GM12878 (cell line): ENCODE measurements around the gene ZNFX1. TPM values are rescaled to one million over a fixed set of nuclear protein-coding genes. Genes with fewer than 3 reads are reported as not detected.

Experiments
- ATAC-seq: fragments of 200-7000 bp; cut with Tn5 transposase; 3 replicates; pipeline ENCODE4 v1.9.1; 2020; ENCODE audit warnings: mild to moderate bottlenecking, moderate library complexity
- BruUV-seq: library from RNA; stranded (reverse); fragments of 400-500 nt; replicated peaks from 2 replicates; lab custom pipeline; 2021; lab: Mats Ljungman, UMichigan
- CTCF ChIA-PET: fragments of 300-600 bp; sonication (Branson Sonifier 250); formaldehyde crosslinking; extraction: SDS; loops from one replicate; lab custom pipeline; 2021; ENCODE audit warnings: inconsistent platforms; lab: Yijun Ruan, JAX
- POLR2A ChIA-PET: fragments of 350-600 bp; formaldehyde crosslinking; extraction: SDS; loops from one replicate; lab custom pipeline; 2021; ENCODE audit warnings: inconsistent platforms; lab: Charles Lee
- RAD21 ChIA-PET: fragments of 300-600 bp; sonication (Branson Sonifier 250); formaldehyde crosslinking; loops from one replicate; lab custom pipeline; 2023; ENCODE audit warnings: antibody characterized with exemption; ENCODE audit not compliant: unreplicated experiment; lab: Charles Lee
- SMC1A ChIA-PET: fragments of 300-600 bp; sonication (Branson Sonifier 250); formaldehyde crosslinking; loops from one replicate; lab custom pipeline; 2023; ENCODE audit not compliant: unreplicated experiment, uncharacterized antibody; lab: Charles Lee
- DNase-seq: peaks from one replicate; pipeline ENCODE4 v3.0.0-alpha.2; 2011; ENCODE audit warnings: low read depth, low spot score
- FAIRE-seq: peaks from 3 replicates; lab custom pipeline; 2011; peaks lifted over from hg19 to GRCh38; lab: Jason Lieb, UNC
- H2AFZ ChIP-seq: 2 replicates; pipeline ENCODE4 v1.6.0; 2011; ENCODE audit warnings: low read depth, low read length, control low read depth; ENCODE audit not compliant: control insufficient read depth
- H3K27ac ChIP-seq: 2 replicates; pipeline ENCODE4 v1.5.1; 2011; ENCODE audit warnings: control low read depth; ENCODE audit not compliant: control insufficient read depth, insufficient read depth
- H3K27me3 ChIP-seq, 2 experiments: replicated peaks in 1 of 2; 2 replicates each; pipeline versions ENCODE4 v1.6.0 to v1.6.1; 2011; ENCODE audit warnings: low read length in 1 of 2; ENCODE audit not compliant: control insufficient read depth in 2 of 2, insufficient read depth in 2 of 2
- H3K36me3 ChIP-seq, 2 experiments: 2 replicates each; pipeline ENCODE4 v1.5.1; 2011; ENCODE audit warnings: low read length in 1 of 2; ENCODE audit not compliant: control insufficient read depth in 2 of 2, insufficient read depth in 2 of 2
- H3K4me1 ChIP-seq: 2 replicates; pipeline ENCODE4 v1.6.1; 2011; ENCODE audit warnings: mild to moderate bottlenecking, low read length, moderate library complexity, mixed read lengths; ENCODE audit not compliant: control insufficient read depth, insufficient read depth
- H3K4me2 ChIP-seq: 2 replicates; pipeline ENCODE4 v1.6.0; 2011; ENCODE audit warnings: control low read depth; ENCODE audit not compliant: control insufficient read depth, insufficient read depth
- H3K4me3 ChIP-seq: fragments of 200-600 bp; sonication (generic); 2 replicates; pipeline ENCODE4 v1.5.1; 2016
- H3K79me2 ChIP-seq: 2 replicates; pipeline ENCODE4 v1.6.0; 2011; ENCODE audit warnings: low read length; ENCODE audit not compliant: control insufficient read depth, insufficient read depth
- H3K9ac ChIP-seq: 2 replicates; pipeline ENCODE4 v1.8.0; 2011; ENCODE audit warnings: low read length, control low read depth, mixed read lengths; ENCODE audit not compliant: control insufficient read depth, insufficient read depth
- H3K9me3 ChIP-seq: replicated peaks from 3 replicates; pipeline ENCODE4 v1.5.1; 2011; ENCODE audit warnings: mild to moderate bottlenecking, low read length; ENCODE audit not compliant: control insufficient read depth, insufficient read depth
- H4K20me1 ChIP-seq: 2 replicates; pipeline ENCODE4 v1.6.0; 2011; ENCODE audit not compliant: control insufficient read depth, insufficient read depth
- ATF2 ChIP-seq: IDR thresholded peaks from 2 replicates; pipeline ENCODE4 v1.6.1; 2012; ENCODE audit warnings: low read length, inconsistent platforms
- NFYA ChIP-seq: IDR thresholded peaks from 2 replicates; pipeline ENCODE4 v1.6.1; 2011; ENCODE audit warnings: low read depth, mild to moderate bottlenecking, low read length, improper control_type of control experiment, borderline replicate concordance
- RB1 ChIP-seq: fragments of 450-650 bp; formaldehyde crosslinking; IDR thresholded peaks from 2 replicates; pipeline ENCODE4 v1.6.1; 2017; ENCODE audit warnings: mild to moderate bottlenecking, borderline replicate concordance
- SIX5 ChIP-seq: IDR thresholded peaks from 2 replicates; pipeline ENCODE4 v1.6.1; 2011; ENCODE audit warnings: mild to moderate bottlenecking, low read depth, low read length, moderate library complexity; ENCODE audit not compliant: severe bottlenecking
- SMAD5 ChIP-seq: IDR thresholded peaks from 2 replicates; pipeline ENCODE4 v1.6.1; 2016; ENCODE audit warnings: antibody characterized with exemption, low read depth
- ZBED1 ChIP-seq: IDR thresholded peaks from 2 replicates; pipeline ENCODE4 v1.6.1; 2016; ENCODE audit warnings: borderline replicate concordance
- ZBTB33 ChIP-seq: fragments of 450-650 bp; IDR thresholded peaks from 2 replicates; pipeline ENCODE4 v1.6.1; 2017; ENCODE audit warnings: mild to moderate bottlenecking
- WGBS: methylation state at CpG from one replicate; pipeline ENCODE4 v1.1.6; 2016; ENCODE audit warnings: low lambda C conversion rate; ENCODE audit not compliant: insufficient replicate concordance, insufficient coverage; ENCODE audit errors: missing lambda C conversion rate; 5-methylcytosine and 5-hydroxymethylcytosine counted together
- in situ Hi-C: fragments of 300-500 bp; cut with MboI; formaldehyde crosslinking; loops from 9 replicates; pipeline ENCODE4 v1.14.3; 2018; ENCODE audit warnings: mixed read lengths
- intact Hi-C: fragments of 100-400 bp; cut with micrococcal nuclease; formaldehyde crosslinking; loops from one replicate; pipeline ENCODE4 v1.14.2; 2022; ENCODE audit not compliant: unreplicated experiment
- polyA plus RNA-seq, 11 experiments: library from polyadenylated mRNA; depleted of rRNA in 4 of 11; unstranded in 6 of 11; stranded (reverse) in 5 of 11; fragments of >200 nt; fragmentation: Nextera tagmentation in 4 of 11; fragmentation: Illumina TruSeq in 1 of 11; extraction: Ambion mirVana in 4 of 11; extraction: Trizol in 1 of 11; gene quantifications; 1 replicate in 1 of 11; 2 replicates in 10 of 11; pipeline versions ENCODE4 v1.2.1 to v1.2.3, GENCODE V29; 2011 to 2016; ENCODE audit warnings: inconsistent platforms in 2 of 11, missing spikeins in 2 of 11, low read depth in 1 of 11
- total RNA-seq, 4 experiments: library from RNA; depleted of rRNA in 3 of 4; stranded (reverse); fragments of >200 nt in 3 of 4; fragmentation: Illumina TruSeq in 1 of 4; extraction: Trizol in 1 of 4; gene quantifications; 2 replicates each; pipeline versions ENCODE4 v1.2.1 to v1.2.3, GENCODE V29; 2013 to 2021

ZNFX1 gene
- total and polyA plus RNA-seq, 10 of the 15 experiments (the other 5 are each of a cell fraction or from before 2014, with no cell fraction given), result 7.4 to 31.5 (median 25.6) TPM

- Histone ChIP-seq H3K9me3 (peaks cover 28% of the 10 kb centered on the region), H4K20me1 (peaks cover 27% of the 10 kb centered on the region), H3K4me2 (no peak overlapping the region; the same call in none of the 2 replicates), H3K27ac (no peak overlapping the region), H3K27me3 (no peaks in the 10 kb centered on the region), H3K4me3 (no peak overlapping the region), H3K36me3 (peaks cover 39 to 60% of the 10 kb centered on the region in 2 experiments), H3K79me2 (peaks cover 52% of the 10 kb centered on the region), H3K9ac (no peak overlapping the region), H3K4me1 (peaks cover 12% of the 10 kb centered on the region), H2AFZ (no peak overlapping the region)
- no peak for ATAC-seq
- SMC1A ChIA-PET, result no interaction called here
- DNase-seq, result no peak
- in situ Hi-C loops (no loop called here), intact Hi-C loops (no loop called here)
- 100% methylated on average over 2 of the region's 2 CpGs for WGBS
- CTCF ChIA-PET, result interaction anchor here (0.6 kb wide), 1 partner anchor 92 kb away, joined by 4 read pairs; no protein-coding TSS in a partner anchor
- no TSS peak for BruUV-seq
- POLR2A ChIA-PET, result interaction anchor here (0.6 kb wide), 1 partner anchor 20 kb away, joined by 3 read pairs; no protein-coding TSS in a partner anchor
- no peak for FAIRE-seq
- RAD21 ChIA-PET, result no interaction called here
- TF ChIP-seq SMAD5 (peak; percentile 19; the same call in 1 of the 2 replicates), NFYA (no peak)
Measured at GRCh38 chr20:49288250-49288751, 10.4 kb upstream of the ZNFX1 start.

- Histone ChIP-seq H3K4me1 (peaks cover 12% of the 10 kb centered on the region), H3K4me3 (0 out of 2 replicates have a peak overlapping the region, but pooled peaks have one; percentile 0), H3K36me3 (peaks cover 44 to 66% of the 10 kb centered on the region in 2 experiments), H2AFZ (no peak overlapping the region), H3K79me2 (peaks cover 58% of the 10 kb centered on the region), H3K9ac (no peak overlapping the region), H3K27ac (no peak overlapping the region), H4K20me1 (peaks cover 33% of the 10 kb centered on the region), H3K9me3 (peaks cover 30% of the 10 kb centered on the region), H3K4me2 (peak overlapping the region; percentile 79), H3K27me3 (no peaks in the 10 kb centered on the region)
- ATAC-seq, result peak; percentile 29
- ChIA-PET SMC1A (interaction anchor here (1.2 to 1.5 kb wide), 5 partner anchors 11 to 122 kb away, joined by 3 to 7 read pairs (median 3); no protein-coding TSS in a partner anchor), CTCF (interaction anchor here (1.0 to 1.6 kb wide), 2 partner anchors 41 to 70 kb away, joined by 4 read pairs; no protein-coding TSS in a partner anchor), RAD21 (interaction anchor here (0.8 kb wide), 1 partner anchor 11 kb away, joined by 3 read pairs; no protein-coding TSS in a partner anchor), POLR2A (interaction anchor here (0.6 to 1.5 kb wide), 3 partner anchors 11 to 45 kb away, joined by 3 to 6 read pairs (median 3); no protein-coding TSS in a partner anchor)
- FAIRE-seq, result no peak
- TSS peak; percentile 1 for BruUV-seq
- intact Hi-C loops, result no loop called here
- TF ChIP-seq ZBTB33 (no peak), RB1 (no peak), ATF2 (0 out of 2 replicates have a peak, but pooled peaks have one; percentile 10), ZBED1 (0 out of 2 replicates have a peak, but pooled peaks have one; percentile 9), SIX5 (no peak)
- no peak for DNase-seq
- in situ Hi-C loops, result no loop called here
Measured at GRCh38 chr20:49287555-49288249, 9.8 kb upstream of the ZNFX1 start.
